Measurements from ENCODE around the gene RNU6-8.

RNU6-8 gene

DNA sequence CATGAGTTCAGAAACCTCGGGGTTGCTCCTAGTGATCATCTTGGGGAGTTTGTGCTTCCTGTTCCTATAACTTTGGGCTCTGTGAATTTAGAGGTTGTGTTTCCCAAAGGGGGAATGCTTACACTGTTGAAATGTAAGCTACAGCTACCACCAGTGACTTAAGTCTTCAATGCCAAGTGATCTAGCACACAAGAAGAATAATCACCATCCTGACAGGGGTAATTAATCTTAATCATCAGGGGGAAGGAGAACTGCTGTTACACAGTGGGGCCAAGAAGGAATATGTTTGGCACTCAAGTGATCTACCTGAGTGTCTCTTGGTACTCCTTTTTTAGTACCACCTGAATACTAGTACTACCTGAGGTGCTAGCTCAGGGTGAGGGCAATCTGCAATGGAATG is 36.1 kb downstream of the RNU6-8 start:
- no peaks in the 10 kb centered on the region for H3K36me3 Mint-ChIP-seq (ENCODE audit: low read depth)
- TF ChIP-seq, protein P1, sequence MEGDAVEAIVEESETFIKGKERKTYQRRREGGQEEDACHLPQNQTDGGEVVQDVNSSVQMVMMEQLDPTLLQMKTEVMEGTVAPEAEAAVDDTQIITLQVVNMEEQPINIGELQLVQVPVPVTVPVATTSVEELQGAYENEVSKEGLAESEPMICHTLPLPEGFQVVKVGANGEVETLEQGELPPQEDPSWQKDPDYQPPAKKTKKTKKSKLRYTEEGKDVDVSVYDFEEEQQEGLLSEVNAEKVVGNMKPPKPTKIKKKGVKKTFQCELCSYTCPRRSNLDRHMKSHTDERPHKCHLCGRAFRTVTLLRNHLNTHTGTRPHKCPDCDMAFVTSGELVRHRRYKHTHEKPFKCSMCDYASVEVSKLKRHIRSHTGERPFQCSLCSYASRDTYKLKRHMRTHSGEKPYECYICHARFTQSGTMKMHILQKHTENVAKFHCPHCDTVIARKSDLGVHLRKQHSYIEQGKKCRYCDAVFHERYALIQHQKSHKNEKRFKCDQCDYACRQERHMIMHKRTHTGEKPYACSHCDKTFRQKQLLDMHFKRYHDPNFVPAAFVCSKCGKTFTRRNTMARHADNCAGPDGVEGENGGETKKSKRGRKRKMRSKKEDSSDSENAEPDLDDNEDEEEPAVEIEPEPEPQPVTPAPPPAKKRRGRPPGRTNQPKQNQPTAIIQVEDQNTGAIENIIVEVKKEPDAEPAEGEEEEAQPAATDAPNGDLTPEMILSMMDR (IDR thresholded peaks at IDR 0.05; ENCODE audit: unreplicated experiment in 3 of 3) = no peak
- H3K27ac Mint-ChIP-seq = no peak overlapping the region
- H3K4me1 Mint-ChIP-seq = no peaks in the 10 kb centered on the region
- H3K4me3 Mint-ChIP-seq = no peak overlapping the region
- H3K9me3 Mint-ChIP-seq = peaks cover 12% of the 10 kb centered on the region
- no peaks in the 10 kb centered on the region for H3K27me3 Mint-ChIP-seq (ENCODE audit: low read depth)

DNA sequence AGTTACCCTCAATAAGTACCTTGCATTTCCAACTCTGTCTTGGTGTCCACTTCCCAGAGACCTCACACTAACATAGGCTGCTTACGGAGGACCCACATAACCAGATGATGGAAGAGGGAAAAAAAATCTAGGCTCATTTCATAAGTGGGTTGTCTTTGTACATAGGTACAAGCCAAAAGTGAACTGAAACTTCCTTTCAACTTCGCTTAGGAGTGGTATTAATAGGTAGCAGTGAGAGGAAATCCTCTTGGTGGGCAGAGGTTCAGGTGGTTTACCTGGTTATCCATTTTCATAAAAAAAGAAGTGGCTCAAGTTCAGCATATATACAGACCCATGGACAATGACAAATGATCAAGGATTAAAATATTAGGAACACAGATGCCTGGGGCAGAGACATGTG is 37.0 kb downstream of the RNU6-8 start:
- H3K9me3 Mint-ChIP-seq = peaks cover 15% of the 10 kb centered on the region
- TF ChIP-seq, protein P1 (IDR thresholded peaks at IDR 0.05; ENCODE audit: unreplicated experiment in 3 of 3) = no peak
- H3K27me3 Mint-ChIP-seq (ENCODE audit: low read depth) = no peaks in the 10 kb centered on the region
- H3K4me1 Mint-ChIP-seq = no peaks in the 10 kb centered on the region
- no peak overlapping the region for H3K4me3 Mint-ChIP-seq
- no peak overlapping the region for H3K27ac Mint-ChIP-seq
- no peaks in the 10 kb centered on the region for H3K36me3 Mint-ChIP-seq (ENCODE audit: low read depth)

Measured in nephron (organoid).